NCI-H510A (cell line): ENCODE measurements around the gene VPS26B.
"Not testable (repeated sequence)": the region's sequence is repeated elsewhere in the genome, so short reads cannot be mapped to it uniquely, and the experiment has no call there.

Experiments used
- DNase-seq: peaks from one replicate; lab custom pipeline; 2025; lab: John Stamatoyannopoulos, UW

Gene VPS26B

GRCh38 chr11:134231958-134232659 lies 7.6 kb downstream of the VPS26B start:
- DNase-seq, result no peak

GRCh38 chr11:134233729-134234179 lies 9.3 kb downstream of the VPS26B start:
- no peak for DNase-seq

- DNase-seq, result no peak
These were observed 10.9 kb downstream of the VPS26B start for GRCh38 chr11:134235399-134235798.

DNA sequence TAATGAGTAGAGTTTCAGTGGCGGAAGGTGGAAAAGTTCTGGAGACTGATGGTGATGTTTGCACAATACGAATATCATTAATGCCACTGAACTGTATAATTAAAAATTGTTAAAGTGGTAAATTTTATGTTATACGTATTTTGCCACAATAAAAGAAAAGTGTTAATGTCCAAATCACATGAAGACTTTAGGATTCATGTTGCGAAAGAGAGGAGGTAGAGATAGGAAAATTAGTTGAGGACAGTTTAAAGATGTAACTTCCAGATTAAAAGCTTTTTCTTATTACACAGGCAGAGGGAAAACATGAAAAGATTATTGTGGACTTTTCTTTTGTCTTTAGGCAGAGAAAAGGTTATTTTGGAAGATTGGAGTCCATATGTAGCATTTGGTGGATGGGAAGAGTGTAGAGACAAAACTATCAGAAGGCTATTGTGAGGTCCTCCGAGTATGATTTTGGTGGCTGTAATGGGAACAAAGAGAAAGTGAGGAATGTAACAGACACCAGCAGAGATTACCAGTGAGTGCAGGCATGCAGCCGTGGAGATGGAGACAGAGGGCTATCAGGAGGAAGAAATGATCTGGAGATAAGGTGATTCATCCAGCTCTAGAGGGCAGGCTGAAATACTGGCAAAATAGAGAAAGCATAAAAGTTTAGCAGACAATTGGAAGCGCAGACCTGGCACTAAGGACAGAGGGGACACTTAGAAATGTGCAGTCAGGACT lies 12.5 kb downstream of the VPS26B start:
- DNase-seq, result no peak

GRCh38 chr11:134237557-134237922 lies 13.1 kb downstream of the VPS26B start:
- no peak for DNase-seq

- no peak for DNase-seq
These were observed 14.5 kb downstream of the VPS26B start for GRCh38 chr11:134238956-134239355.

DNA sequence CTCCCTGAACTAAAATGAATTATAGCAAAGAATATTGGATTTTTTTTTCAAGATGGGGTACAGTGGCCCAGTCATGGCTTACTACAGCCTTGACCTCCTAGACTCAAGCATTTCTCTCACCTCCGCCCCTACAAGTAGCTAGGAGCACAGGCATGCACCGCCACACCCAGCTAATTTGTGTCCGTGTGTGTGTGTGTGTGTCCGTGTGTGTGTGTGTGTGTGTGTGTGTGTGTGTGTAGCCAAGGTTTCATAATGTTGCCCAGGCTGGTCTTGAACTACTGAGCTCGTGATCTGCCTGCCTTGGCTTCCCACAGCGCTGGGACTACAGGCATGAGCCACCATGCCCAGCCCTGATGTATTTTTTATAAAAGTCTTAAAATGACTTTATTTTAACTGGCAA lies 16.1 kb downstream of the VPS26B start:
- DNase-seq, result no peak

- DNase-seq, result no peak
These were observed 17.9 kb downstream of the VPS26B start for GRCh38 chr11:134242376-134242775.

- no peak for DNase-seq
These were observed 19.4 kb downstream of the VPS26B start for GRCh38 chr11:134243913-134244312.

DNA sequence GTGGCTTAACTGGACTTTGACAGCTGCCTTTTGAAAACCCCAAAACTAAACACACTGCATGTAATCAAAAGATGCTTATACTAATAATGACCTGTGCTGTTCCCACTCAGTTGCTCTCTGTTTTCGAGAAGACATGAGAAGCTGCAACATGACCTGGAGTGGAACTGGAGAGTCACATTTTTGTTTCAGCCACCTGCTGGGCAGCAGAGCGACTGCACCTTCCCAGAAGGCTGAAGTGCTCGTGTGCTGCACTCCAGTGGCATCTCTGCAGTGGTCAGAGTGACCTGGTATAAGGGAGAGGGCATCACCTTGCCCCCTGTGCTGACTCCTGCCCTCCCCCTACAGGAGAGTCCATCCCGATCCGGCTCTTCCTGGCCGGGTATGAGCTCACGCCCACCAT lies 20.1 kb downstream of the VPS26B start:
- no peak for DNase-seq

DNA sequence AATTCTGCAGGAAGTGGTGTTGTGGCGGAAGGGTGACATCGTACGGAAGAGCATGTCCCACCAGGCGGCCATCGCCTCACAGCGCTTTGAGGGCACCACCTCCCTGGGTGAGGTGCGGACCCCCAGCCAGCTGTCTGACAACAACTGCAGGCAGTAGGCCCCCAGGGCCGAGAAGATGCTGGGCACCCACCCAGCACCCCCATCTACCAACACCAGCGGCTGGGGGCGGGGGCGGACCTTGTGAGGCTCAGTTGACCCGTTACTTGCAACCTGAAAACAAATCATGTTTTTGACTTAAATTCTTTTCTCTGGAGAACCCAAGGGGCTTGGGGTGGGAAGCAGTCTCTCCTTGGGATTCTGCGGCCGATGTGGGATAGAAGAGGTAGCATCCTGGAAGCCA lies 21.0 kb downstream of the VPS26B start:
- DNase-seq, result no peak

DNA sequence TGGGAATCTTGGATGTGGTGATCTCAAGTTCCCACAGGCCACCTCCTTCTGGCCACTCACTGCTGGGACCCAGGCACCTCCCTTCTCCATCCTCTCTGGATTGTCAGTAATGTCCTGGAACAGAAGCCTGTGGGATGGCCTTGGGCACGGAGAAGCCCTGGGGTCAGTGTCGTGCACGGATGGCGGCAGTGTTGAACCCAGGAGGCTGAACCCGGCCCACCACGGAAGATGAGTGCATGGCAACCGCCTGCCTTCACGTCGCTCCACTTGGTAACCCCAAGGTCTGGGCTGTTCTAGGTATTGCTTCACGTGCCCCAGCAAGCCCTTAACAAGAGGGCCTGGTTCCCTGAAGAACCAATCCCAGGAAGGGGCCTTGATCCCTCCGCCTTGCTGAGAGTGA lies 21.6 kb downstream of the VPS26B start:
- DNase-seq, result no peak

GRCh38 chr11:134246678-134247077 lies 22.2 kb downstream of the VPS26B start:
- DNase-seq, result no peak

DNA sequence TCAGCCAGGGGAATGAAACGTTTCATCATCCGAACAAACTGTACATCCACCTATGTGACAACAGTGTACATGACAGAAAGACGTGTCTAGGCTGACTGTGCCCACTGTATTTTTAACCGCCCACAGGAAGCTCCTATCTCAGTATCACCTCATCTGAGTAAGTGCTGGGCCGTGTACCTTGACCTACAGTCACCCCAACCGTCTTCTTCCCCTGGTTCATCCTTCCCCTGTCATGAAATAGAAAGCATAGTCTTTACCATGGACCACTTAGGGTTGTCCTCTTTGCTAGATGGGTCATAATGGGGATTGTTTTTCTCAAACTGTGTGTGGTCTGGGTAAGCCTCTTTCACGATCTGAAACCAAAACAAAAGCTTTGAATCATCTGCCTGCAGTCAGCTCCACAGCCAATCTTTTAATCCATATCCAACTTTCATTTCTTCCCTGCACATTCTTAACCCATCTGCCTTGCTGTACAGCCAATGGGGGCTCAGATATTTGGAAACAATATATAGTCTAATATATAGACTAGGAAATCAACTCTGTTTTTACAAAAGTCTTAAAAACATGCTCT lies 24.5 kb downstream of the VPS26B start:
- no peak for DNase-seq

DNA sequence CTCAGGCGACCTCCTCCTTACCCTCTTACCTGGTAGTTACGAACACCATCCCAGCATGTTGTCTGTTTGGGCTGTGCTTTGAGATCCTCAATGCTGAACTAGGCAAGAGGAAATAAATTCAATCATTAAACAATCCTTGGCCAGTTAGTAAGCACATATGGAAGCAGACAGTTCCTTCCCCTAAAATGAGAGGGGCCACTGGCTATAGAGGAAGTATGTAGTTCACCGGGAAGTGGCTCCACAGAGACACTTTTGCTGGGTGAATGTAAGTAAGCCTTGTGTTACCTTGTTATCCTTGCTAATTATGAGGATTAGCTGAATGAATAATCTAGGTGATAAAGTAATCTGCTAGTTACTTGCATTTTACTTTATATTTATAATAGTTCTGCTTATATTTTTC lies 25.8 kb downstream of the VPS26B start:
- DNase-seq, result no peak

GRCh38 chr11:134250675-134251074 lies 26.2 kb downstream of the VPS26B start:
- no peak for DNase-seq

GRCh38 chr11:134252346-134253187 lies 28.1 kb downstream of the VPS26B start:
- no peak for DNase-seq

DNA sequence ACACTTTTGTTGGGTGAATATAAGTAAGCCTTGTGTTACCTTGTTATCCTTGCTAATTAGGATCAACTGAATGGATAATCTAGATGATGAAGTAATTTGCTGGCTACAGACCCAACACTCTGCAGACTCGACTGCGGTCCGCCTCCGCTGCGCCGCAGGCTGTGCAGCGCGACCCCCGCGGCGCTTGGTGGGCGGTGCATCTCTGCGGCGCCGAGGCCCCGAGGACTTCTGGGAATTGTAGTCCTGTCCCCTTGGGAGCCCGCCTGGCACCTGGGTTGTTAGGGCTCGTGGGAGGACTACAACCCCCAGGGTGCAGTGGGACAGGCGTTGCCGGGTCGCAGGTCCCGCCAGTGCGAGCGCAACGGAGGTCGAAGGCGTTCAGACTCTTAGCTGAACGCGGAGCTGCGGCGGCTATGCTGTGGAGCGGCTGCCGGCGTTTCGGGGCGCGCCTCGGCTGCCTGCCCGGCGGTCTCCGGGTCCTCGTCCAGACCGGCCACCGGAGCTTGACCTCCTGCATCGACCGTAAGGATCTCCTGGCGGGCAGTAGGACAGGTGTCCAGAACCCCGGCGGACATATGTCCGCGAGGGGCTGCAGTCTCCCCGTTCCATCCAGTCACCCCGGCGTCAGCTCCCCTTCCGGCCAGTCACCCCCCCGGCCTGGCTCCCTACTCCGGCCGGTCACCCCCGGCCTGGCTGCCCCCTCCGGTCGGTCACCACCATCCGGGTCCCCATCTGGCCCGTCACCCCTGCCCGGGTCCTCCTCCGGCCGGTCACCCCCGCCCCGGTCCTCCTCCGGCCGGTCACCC lies 28.9 kb downstream of the VPS26B start, which contains the start of the genes ACAD8 and THYN1:
TSS of gene ACAD8 (plus strand) at position 381 of the 806 bp plus-strand sequence. CDS start at position 414, 33 bp downstream.
TSS of gene THYN1 (minus strand) at position 165 of the 806 bp plus-strand sequence. CDS start 470 bp downstream, outside the sequence.
- DNase-seq, result peak; percentile 91

GRCh38 chr11:134254433-134255183 lies 30.1 kb downstream of the VPS26B start:
- DNase-seq, result no peak

- not testable (repeated sequence) for DNase-seq
These were observed 30.7 kb downstream of the VPS26B start for GRCh38 chr11:134255184-134255561.

- DNase-seq, result no peak
These were observed 32.6 kb downstream of the VPS26B start for GRCh38 chr11:134257101-134257500.
